Ascending aorta (tissue), 2 donors: ENCODE data around the gene NOTCH3. TPM values are rescaled to one million over a fixed set of nuclear protein-coding genes. Genes with fewer than 3 reads are reported as not detected.

Experiments
- DNase-seq, 2 donors: peaks; one replicate each; pipeline ENCODE4 v3.0.0-alpha.2; 2019; ENCODE audit warnings: low spot score in 2 of 2
- H3K27ac ChIP-seq, 2 donors: fragments of 200-600 bp; sonication (generic); one replicate each; pipeline ENCODE4 v1.5.1; 2016 to 2017; ENCODE audit warnings: mild to moderate bottlenecking in 1 of 2
- H3K27me3 ChIP-seq: fragments of 200-600 bp; sonication (generic); one replicate; pipeline ENCODE4 v1.5.1; 2017
- H3K36me3 ChIP-seq, 2 donors: fragments of 200-600 bp; sonication (generic); one replicate each; pipeline ENCODE4 v1.5.1; 2016
- H3K4me1 ChIP-seq, 2 donors: fragments of 200-600 bp; sonication (generic); one replicate each; pipeline ENCODE4 v1.5.1; 2016 to 2017; ENCODE audit warnings: mild to moderate bottlenecking in 1 of 2
- H3K4me3 ChIP-seq, 2 donors: fragments of 200-600 bp; sonication (generic); one replicate each; pipeline ENCODE4 v1.5.1; 2016 to 2017; ENCODE audit warnings: mild to moderate bottlenecking in 1 of 2
- H3K9me3 ChIP-seq, 2 donors: fragments of 200-600 bp; sonication (generic); one replicate each; pipeline ENCODE4 v1.5.1; 2016
- CTCF ChIP-seq, 3 experiments: fragments of 200-600 bp in 2 of 3; fragments of 450-650 bp in 1 of 3; sonication (generic) in 2 of 3; IDR thresholded peaks; one replicate each; pipeline ENCODE4 v1.5.1; 2016 to 2019; ENCODE audit warnings: antibody characterized with exemption in 3 of 3, mild to moderate bottlenecking in 1 of 3, moderate library complexity in 1 of 3
- intact Hi-C: fragments of 100-400 bp; cut with DNase I; formaldehyde crosslinking; loops from one replicate; pipeline ENCODE4 v1.15.1; 2023
- total RNA-seq: library from RNA; depleted of rRNA; stranded (reverse); fragments of >200 nt; gene quantifications from one replicate; pipeline ENCODE4 v1.1.0, GENCODE V29; 2016

The NOTCH3 gene
- total RNA-seq, 1 donor from 2014 or later: 524 TPM

GRCh38 chr19:15149737-15150136, 51.1 kb downstream of the NOTCH3 start:
- H3K9me3 ChIP-seq: no peaks in the 10 kb centered on the region
- no peaks in the 10 kb centered on the region for H3K4me1 ChIP-seq
- no peak for TF ChIP-seq CTCF (IDR thresholded peaks at IDR 0.05)
- intact Hi-C loops: loop anchor here (1.0 kb wide), 1 partner anchor 57 kb away; no protein-coding TSS in a partner anchor
- no peak for DNase-seq
- H3K36me3 ChIP-seq: no peaks in the 10 kb centered on the region
- H3K4me3 ChIP-seq: no peak overlapping the region
- H3K27me3 ChIP-seq: no peaks in the 10 kb centered on the region
- H3K27ac ChIP-seq: no peak overlapping the region

- no peaks in the 10 kb centered on the region for H3K4me1 ChIP-seq
- H3K9me3 ChIP-seq: no peaks in the 10 kb centered on the region
- intact Hi-C loops: no loop called here
Measured at GRCh38 chr19:15147090-15147489, 53.7 kb downstream of the NOTCH3 start.

GRCh38 chr19:15144046-15144646, 56.6 kb downstream of the NOTCH3 start:
- DNase-seq: no peak
- intact Hi-C loops: no loop called here
- no peak for TF ChIP-seq CTCF (IDR thresholded peaks at IDR 0.05)

More at GRCh38 chr19:15147090-15147489, 53.7 kb downstream of the NOTCH3 start:
- H3K27me3 ChIP-seq: no peaks in the 10 kb centered on the region
- no peak for DNase-seq
- H3K4me3 ChIP-seq: no peak overlapping the region
- H3K27ac ChIP-seq: no peak overlapping the region
- no peaks in the 10 kb centered on the region for H3K36me3 ChIP-seq
- no peak for TF ChIP-seq CTCF (IDR thresholded peaks at IDR 0.05)

GRCh38 chr19:15142313-15142712, 58.5 kb downstream of the NOTCH3 start:
- TF ChIP-seq CTCF (IDR thresholded peaks at IDR 0.05): no peak
- intact Hi-C loops: no loop called here
- Histone ChIP-seq H3K27ac (no peak overlapping the region), H3K27me3 (no peaks in the 10 kb centered on the region), H3K9me3 (peaks cover 0 to 5% of the 10 kb centered on the region in 2 donors), H3K4me3 (no peak overlapping the region), H3K4me1 (no peaks in the 10 kb centered on the region), H3K36me3 (no peaks in the 10 kb centered on the region)
- no peak for DNase-seq

More at GRCh38 chr19:15144046-15144646, 56.6 kb downstream of the NOTCH3 start:
- H3K27me3 ChIP-seq: no peaks in the 10 kb centered on the region
- H3K36me3 ChIP-seq: no peaks in the 10 kb centered on the region
- H3K9me3 ChIP-seq: peaks cover 0 to 3% of the 10 kb centered on the region in 2 donors
- H3K4me3 ChIP-seq: no peak overlapping the region
- H3K27ac ChIP-seq: no peak overlapping the region
- H3K4me1 ChIP-seq: no peaks in the 10 kb centered on the region

- TF ChIP-seq CTCF (IDR thresholded peaks at IDR 0.05): no peak
- intact Hi-C loops: no loop called here
- H3K9me3 ChIP-seq: peaks cover 0 to 5% of the 10 kb centered on the region in 2 donors
Measured at GRCh38 chr19:15141143-15141542, 59.7 kb downstream of the NOTCH3 start.

More at GRCh38 chr19:15141143-15141542, 59.7 kb downstream of the NOTCH3 start:
- DNase-seq: no peak
- Histone ChIP-seq H3K27ac (no peak overlapping the region), H3K4me3 (no peak overlapping the region), H3K36me3 (no peaks in the 10 kb centered on the region), H3K4me1 (no peaks in the 10 kb centered on the region), H3K27me3 (no peaks in the 10 kb centered on the region)
